Cardiac fibroblast (primary cell): ENCODE measurements around the gene USP24.

Experiments used
- DNase-seq, 2 donors: peaks; one replicate each; pipeline versions ENCODE4 v3.0.0 to v3.0.0-alpha.2; 2010; ENCODE audit warnings: low read depth in 2 of 2
- H3K4me3 ChIP-seq, 2 donors: replicated peaks in 1 of 2; 1 replicate in 1 of 2; 2 replicates in 1 of 2; pipeline ENCODE4 v1.5.1; 2011; ENCODE audit warnings: low read depth in 2 of 2, low read length in 2 of 2, mild to moderate bottlenecking in 2 of 2, moderate library complexity in 1 of 2
- CTCF ChIP-seq: IDR thresholded peaks from one replicate; pipeline ENCODE4 v1.5.1; 2011; ENCODE audit warnings: low read depth, mild to moderate bottlenecking, low read length, inconsistent platforms

USP24 gene

GRCh38 chr1:55244476-55245099 is 29.4 kb upstream of the USP24 start:
- TF ChIP-seq CTCF, result no peak
- no peak overlapping the region for H3K4me3 ChIP-seq
- DNase-seq, result peak; percentile 39 to 64

GRCh38 chr1:55243655-55244054 is 28.5 kb upstream of the USP24 start:
- no peak for TF ChIP-seq CTCF
- DNase-seq, result no peak
- H3K4me3 ChIP-seq, result no peak overlapping the region

GRCh38 chr1:55239548-55239947 is 24.4 kb upstream of the USP24 start:
- no peak for TF ChIP-seq CTCF
- DNase-seq, result no peak
- H3K4me3 ChIP-seq, result no peak overlapping the region

- H3K4me3 ChIP-seq, result no peak overlapping the region
- peak; percentile 54 to 75 for DNase-seq
- TF ChIP-seq CTCF, result no peak
Observed at GRCh38 chr1:55235722-55236121, 20.6 kb upstream of the USP24 start.

- H3K4me3 ChIP-seq, result no peak overlapping the region
- peak; percentile 33 to 76 for DNase-seq
- no peak for TF ChIP-seq CTCF
Observed at GRCh38 chr1:55234016-55234415, 18.9 kb upstream of the USP24 start.

- DNase-seq, result peak in 1 of 2 donors; percentile 56
- no peak overlapping the region for H3K4me3 ChIP-seq
- TF ChIP-seq CTCF, result no peak
Observed at GRCh38 chr1:55233145-55233777, 18.1 kb upstream of the USP24 start.
